Lower lobe of right lung (tissue), 2 donors: ENCODE measurements around the gene TRIM65. TPM values are rescaled to one million over a fixed set of nuclear protein-coding genes. Genes with fewer than 3 reads are reported as not detected.

Experiments
- ATAC-seq, 2 donors: fragments of 200-7000 bp; cut with Tn5 transposase; one replicate each; pipeline ENCODE4 v1.9.1; 2020 to 2022; ENCODE audit warnings: mild to moderate bottlenecking in 2 of 2, moderate library complexity in 2 of 2
- DNase-seq: peaks from one replicate; pipeline ENCODE4 v3.0.0-alpha.2; 2020
- H3K27ac ChIP-seq: fragments of 200-600 bp; one replicate; pipeline ENCODE4 v1.8.0; 2022
- H3K27me3 ChIP-seq: fragments of 200-600 bp; one replicate; pipeline ENCODE4 v1.8.0; 2022; ENCODE audit warnings: low read depth
- H3K36me3 ChIP-seq: fragments of 200-600 bp; one replicate; pipeline ENCODE4 v1.8.0; 2022; ENCODE audit warnings: mild to moderate bottlenecking
- H3K4me1 ChIP-seq: fragments of 200-600 bp; one replicate; pipeline ENCODE4 v1.8.0; 2022
- H3K4me3 ChIP-seq: fragments of 200-600 bp; one replicate; pipeline ENCODE4 v1.8.0; 2022; ENCODE audit warnings: mild to moderate bottlenecking
- H3K9me3 ChIP-seq: fragments of 200-600 bp; one replicate; pipeline ENCODE4 v1.8.0; 2022
- intact Hi-C: fragments of 100-400 bp; cut with DNase I; formaldehyde crosslinking; loops from one replicate; pipeline ENCODE4 v1.11.0; 2022
- total RNA-seq: library from RNA; stranded (reverse); fragmentation: NEBNext Ultra II Directional; extraction: Animal tissue kit (Norgen Biotek cat#: 25700); gene quantifications from one replicate; pipeline ENCODE4 v1.2.1, GENCODE V29; 2021
- TF ChIP-seq, protein P1 (sequence below): fragments of 200-600 bp; IDR thresholded peaks from one replicate; pipeline ENCODE4 v1.8.0; 2022; ENCODE audit warnings: antibody characterized with exemption, mild to moderate bottlenecking
- donor health status: DM: no; HTN: yes; CAD: no; lungs with severe emphysema.

The TRIM65 gene
- total RNA-seq, 1 donor from 2014 or later = 32.4 TPM

DNA sequence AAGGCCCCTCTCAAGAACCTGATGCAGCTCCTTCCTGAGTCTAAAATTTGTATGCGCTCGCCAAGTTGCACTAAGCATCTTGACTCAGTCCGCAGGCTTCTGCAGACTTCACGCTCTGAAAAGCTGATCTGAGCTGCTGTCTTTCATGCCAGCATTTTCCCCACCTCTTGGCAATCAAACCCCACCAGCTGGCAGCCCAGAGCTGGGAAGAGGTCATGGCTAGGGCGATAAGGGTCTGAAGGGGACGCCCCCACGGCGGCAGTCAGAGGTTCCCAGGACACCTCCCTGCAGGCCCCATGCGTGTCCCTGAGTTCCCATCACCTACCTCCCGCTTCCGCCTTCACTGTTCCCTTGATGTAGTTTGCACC, 47.5 kb downstream of the TRIM65 start:
- DNase-seq (no peak), ATAC-seq (no peak)
- Histone ChIP-seq H3K4me3 (no peak overlapping the region), H3K27ac (peak overlapping the region; percentile 90), H3K9me3 (no peaks in the 10 kb centered on the region), H3K4me1 (peaks cover 78% of the 10 kb centered on the region), H3K27me3 (no peaks in the 10 kb centered on the region), H3K36me3 (peaks cover 71% of the 10 kb centered on the region)
- intact Hi-C loops = no loop called here
- TF ChIP-seq, protein P1, sequence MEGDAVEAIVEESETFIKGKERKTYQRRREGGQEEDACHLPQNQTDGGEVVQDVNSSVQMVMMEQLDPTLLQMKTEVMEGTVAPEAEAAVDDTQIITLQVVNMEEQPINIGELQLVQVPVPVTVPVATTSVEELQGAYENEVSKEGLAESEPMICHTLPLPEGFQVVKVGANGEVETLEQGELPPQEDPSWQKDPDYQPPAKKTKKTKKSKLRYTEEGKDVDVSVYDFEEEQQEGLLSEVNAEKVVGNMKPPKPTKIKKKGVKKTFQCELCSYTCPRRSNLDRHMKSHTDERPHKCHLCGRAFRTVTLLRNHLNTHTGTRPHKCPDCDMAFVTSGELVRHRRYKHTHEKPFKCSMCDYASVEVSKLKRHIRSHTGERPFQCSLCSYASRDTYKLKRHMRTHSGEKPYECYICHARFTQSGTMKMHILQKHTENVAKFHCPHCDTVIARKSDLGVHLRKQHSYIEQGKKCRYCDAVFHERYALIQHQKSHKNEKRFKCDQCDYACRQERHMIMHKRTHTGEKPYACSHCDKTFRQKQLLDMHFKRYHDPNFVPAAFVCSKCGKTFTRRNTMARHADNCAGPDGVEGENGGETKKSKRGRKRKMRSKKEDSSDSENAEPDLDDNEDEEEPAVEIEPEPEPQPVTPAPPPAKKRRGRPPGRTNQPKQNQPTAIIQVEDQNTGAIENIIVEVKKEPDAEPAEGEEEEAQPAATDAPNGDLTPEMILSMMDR = no peak

DNA sequence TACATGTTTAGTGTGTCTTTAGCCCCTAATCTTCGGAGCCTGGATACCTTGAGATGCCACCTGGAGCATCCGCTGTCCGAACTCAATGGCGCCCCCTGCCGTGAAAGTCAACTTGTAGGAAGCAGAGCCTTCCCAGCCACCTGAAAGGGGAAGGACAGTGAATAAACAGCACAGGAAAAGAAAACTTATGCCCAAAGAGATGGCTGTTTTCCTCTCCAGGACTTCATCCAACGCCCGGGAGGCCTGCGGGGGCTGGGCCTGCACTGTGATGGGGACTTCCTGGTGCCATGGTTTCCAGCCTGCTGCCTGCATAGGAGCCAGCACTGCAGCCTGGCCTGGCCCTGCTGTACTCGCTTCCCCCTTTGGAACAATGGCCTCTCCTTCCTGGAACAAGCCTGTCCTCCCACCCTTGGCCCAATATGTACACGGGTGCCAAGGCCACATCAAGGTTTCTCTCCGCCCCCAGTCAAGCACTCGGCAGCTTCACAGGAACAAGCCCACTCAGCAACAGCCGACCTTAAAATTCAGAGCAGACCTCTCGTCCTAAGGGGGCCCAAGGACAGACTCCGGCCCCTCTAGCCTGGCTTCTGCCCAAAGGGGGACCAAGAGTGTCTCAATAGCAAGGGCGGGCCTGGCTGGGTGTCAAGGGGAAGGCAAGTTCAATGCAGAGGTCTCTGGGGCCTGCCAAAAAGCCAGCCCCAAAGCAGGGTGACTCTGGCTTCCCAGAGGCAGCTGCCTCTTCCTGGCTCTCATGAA, 48.0 kb downstream of the TRIM65 start:
- intact Hi-C loops = no loop called here
- Histone ChIP-seq H3K36me3 (peaks cover 71% of the 10 kb centered on the region), H3K27ac (peak overlapping the region; percentile 90), H3K4me1 (peaks cover 78% of the 10 kb centered on the region), H3K27me3 (no peaks in the 10 kb centered on the region), H3K9me3 (no peaks in the 10 kb centered on the region), H3K4me3 (no peak overlapping the region)
- TF ChIP-seq, protein P1 = peak; percentile 64
- ATAC-seq (no peak), DNase-seq (peak; percentile 87)

DNA sequence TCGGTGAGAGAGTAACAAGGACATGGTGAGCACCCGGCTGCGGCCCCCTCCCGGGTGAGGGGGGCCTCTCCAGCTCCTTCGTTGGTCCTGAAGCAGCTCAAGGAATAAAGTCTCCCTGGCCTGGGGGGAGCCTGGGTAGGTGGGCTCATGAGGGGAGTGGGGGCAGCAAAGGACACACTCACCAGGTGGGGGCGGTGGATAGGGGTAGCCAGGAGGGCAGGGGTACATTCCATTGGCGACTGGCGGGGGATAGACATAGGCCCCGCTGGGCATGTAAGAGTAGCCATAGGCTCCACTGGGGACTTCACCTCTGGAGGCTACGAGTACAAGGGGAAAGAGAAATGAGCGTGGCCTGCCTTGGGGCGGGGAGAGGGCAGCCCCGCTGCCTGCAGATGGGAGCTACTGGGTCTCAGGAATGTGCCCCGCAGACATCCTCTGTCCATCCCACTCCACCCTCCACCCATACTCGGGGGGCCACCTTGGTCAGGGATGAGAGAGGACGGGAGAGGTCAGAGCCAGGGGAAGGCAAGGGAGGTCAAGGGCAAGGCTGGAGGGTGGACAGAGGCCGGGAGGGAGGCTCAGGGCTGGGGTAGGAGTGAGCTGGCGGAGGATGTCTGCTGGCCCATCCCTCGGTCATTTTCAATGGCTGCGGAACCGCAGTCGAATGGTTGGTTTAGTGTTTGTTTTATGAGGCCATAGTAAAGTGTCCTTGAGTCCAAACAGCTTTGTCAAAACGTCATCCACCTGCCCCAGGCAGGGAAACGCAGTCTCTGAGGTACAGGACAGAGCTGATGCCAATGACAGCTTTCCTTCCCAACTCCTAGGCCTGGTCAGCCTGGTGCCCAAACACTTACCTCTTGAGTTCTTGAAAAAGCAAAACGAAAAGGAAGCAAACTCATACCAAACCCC, 48.9 kb downstream of the TRIM65 start:
- H3K27ac ChIP-seq = peak overlapping the region; percentile 90
- intact Hi-C loops = no loop called here

GRCh38 chr17:75846692-75847613, 49.8 kb downstream of the TRIM65 start:
- TF ChIP-seq, protein P1 = no peak
- Histone ChIP-seq H3K4me3 (no peak overlapping the region), H3K9me3 (no peaks in the 10 kb centered on the region), H3K36me3 (peaks cover 63% of the 10 kb centered on the region), H3K27ac (peak overlapping the region; percentile 90), H3K4me1 (peaks cover 83% of the 10 kb centered on the region), H3K27me3 (no peaks in the 10 kb centered on the region)
- ATAC-seq (no peak), DNase-seq (no peak)
- intact Hi-C loops = no loop called here

More for the DNA sequence above, 48.9 kb downstream of the TRIM65 start:
- H3K4me1 ChIP-seq = peaks cover 78% of the 10 kb centered on the region
- H3K36me3 ChIP-seq = peaks cover 71% of the 10 kb centered on the region
- no peak for DNase-seq
- TF ChIP-seq, protein P1 = no peak
- H3K27me3 ChIP-seq = no peaks in the 10 kb centered on the region
- ATAC-seq = no peak
- no peak overlapping the region for H3K4me3 ChIP-seq
- no peaks in the 10 kb centered on the region for H3K9me3 ChIP-seq
